Rectal smooth muscle tissue (tissue), 1 donor: ENCODE results near the gene ADAMTS17.

Experiments used
- H3K27ac ChIP-seq: one replicate; pipeline ENCODE4 v1.7.0; 2013; ENCODE audit warnings: low read depth, low read length, inconsistent platforms
- H3K27me3 ChIP-seq: one replicate; pipeline ENCODE4 v1.7.0; 2013; ENCODE audit warnings: low read length; ENCODE audit not compliant: control insufficient read depth, insufficient read depth
- H3K36me3 ChIP-seq: one replicate; pipeline ENCODE4 v1.7.0; 2013; ENCODE audit warnings: low read length; ENCODE audit not compliant: control insufficient read depth, insufficient read depth
- H3K4me1 ChIP-seq: one replicate; pipeline ENCODE4 v1.7.0; 2013; ENCODE audit warnings: low read length; ENCODE audit not compliant: control insufficient read depth, insufficient read depth
- H3K4me3 ChIP-seq: one replicate; pipeline ENCODE4 v1.7.0; 2013; ENCODE audit warnings: low read length
- H3K9ac ChIP-seq: one replicate; pipeline ENCODE4 v1.7.0; 2013; ENCODE audit warnings: low read length

The ADAMTS17 gene

GRCh38 chr15:100229181-100230163 is 112.3 kb downstream of the ADAMTS17 start:
- H3K36me3 ChIP-seq = no peaks in the 10 kb centered on the region
- H3K4me1 ChIP-seq = no peaks in the 10 kb centered on the region
- H3K9ac ChIP-seq = no peak overlapping the region
- no peak overlapping the region for H3K27ac ChIP-seq
- no peaks in the 10 kb centered on the region for H3K27me3 ChIP-seq
- no peak overlapping the region for H3K4me3 ChIP-seq

GRCh38 chr15:100227781-100228180 is 114.0 kb downstream of the ADAMTS17 start:
- Histone ChIP-seq H3K27ac (no peak overlapping the region), H3K9ac (no peak overlapping the region), H3K4me1 (no peaks in the 10 kb centered on the region), H3K36me3 (no peaks in the 10 kb centered on the region), H3K4me3 (no peak overlapping the region), H3K27me3 (no peaks in the 10 kb centered on the region)

GRCh38 chr15:100226107-100226506 is 115.7 kb downstream of the ADAMTS17 start:
- H3K27ac ChIP-seq = no peak overlapping the region
- no peaks in the 10 kb centered on the region for H3K36me3 ChIP-seq
- no peak overlapping the region for H3K4me3 ChIP-seq

GRCh38 chr15:100224206-100225185 is 117.3 kb downstream of the ADAMTS17 start:
- H3K36me3 ChIP-seq = no peaks in the 10 kb centered on the region
- H3K4me1 ChIP-seq = no peaks in the 10 kb centered on the region
- H3K27ac ChIP-seq = no peak overlapping the region
- H3K9ac ChIP-seq = no peak overlapping the region
- no peaks in the 10 kb centered on the region for H3K27me3 ChIP-seq
- H3K4me3 ChIP-seq = no peak overlapping the region

More at GRCh38 chr15:100226107-100226506, 115.7 kb downstream of the ADAMTS17 start:
- H3K9ac ChIP-seq = no peak overlapping the region
- no peaks in the 10 kb centered on the region for H3K4me1 ChIP-seq
- no peaks in the 10 kb centered on the region for H3K27me3 ChIP-seq

- no peak overlapping the region for H3K9ac ChIP-seq
- H3K4me1 ChIP-seq = no peaks in the 10 kb centered on the region
- no peaks in the 10 kb centered on the region for H3K36me3 ChIP-seq
- no peaks in the 10 kb centered on the region for H3K27me3 ChIP-seq
- H3K4me3 ChIP-seq = no peak overlapping the region
- no peak overlapping the region for H3K27ac ChIP-seq
Observed at GRCh38 chr15:100222349-100222715, 119.4 kb downstream of the ADAMTS17 start.

GRCh38 chr15:100221471-100222348 is 120.1 kb downstream of the ADAMTS17 start:
- H3K4me1 ChIP-seq = no peaks in the 10 kb centered on the region
- H3K27me3 ChIP-seq = no peaks in the 10 kb centered on the region
- no peak overlapping the region for H3K9ac ChIP-seq
- H3K36me3 ChIP-seq = no peaks in the 10 kb centered on the region
- H3K4me3 ChIP-seq = no peak overlapping the region
- no peak overlapping the region for H3K27ac ChIP-seq

- Histone ChIP-seq H3K27ac (no peak overlapping the region), H3K4me1 (no peaks in the 10 kb centered on the region), H3K9ac (no peak overlapping the region), H3K36me3 (no peaks in the 10 kb centered on the region), H3K27me3 (no peaks in the 10 kb centered on the region), H3K4me3 (no peak overlapping the region)
Observed at GRCh38 chr15:100220058-100220768, 121.6 kb downstream of the ADAMTS17 start.

GRCh38 chr15:100218434-100218833 is 123.3 kb downstream of the ADAMTS17 start:
- Histone ChIP-seq H3K27ac (no peak overlapping the region), H3K36me3 (no peaks in the 10 kb centered on the region), H3K4me1 (no peaks in the 10 kb centered on the region), H3K4me3 (no peak overlapping the region), H3K9ac (no peak overlapping the region), H3K27me3 (no peaks in the 10 kb centered on the region)

GRCh38 chr15:100216182-100216581 is 125.6 kb downstream of the ADAMTS17 start:
- Histone ChIP-seq H3K4me3 (no peak overlapping the region), H3K36me3 (no peaks in the 10 kb centered on the region), H3K27me3 (no peaks in the 10 kb centered on the region), H3K27ac (no peak overlapping the region), H3K4me1 (peaks cover 6% of the 10 kb centered on the region), H3K9ac (no peak overlapping the region)

GRCh38 chr15:100215843-100216169 is 126.0 kb downstream of the ADAMTS17 start:
- Histone ChIP-seq H3K9ac (no peak overlapping the region), H3K4me3 (no peak overlapping the region), H3K4me1 (peaks cover 6% of the 10 kb centered on the region), H3K27ac (no peak overlapping the region), H3K36me3 (no peaks in the 10 kb centered on the region), H3K27me3 (no peaks in the 10 kb centered on the region)

GRCh38 chr15:100215031-100215842 is 126.5 kb downstream of the ADAMTS17 start:
- no peaks in the 10 kb centered on the region for H3K36me3 ChIP-seq
- no peak overlapping the region for H3K9ac ChIP-seq
- H3K4me3 ChIP-seq = no peak overlapping the region
- H3K27ac ChIP-seq = no peak overlapping the region
- no peaks in the 10 kb centered on the region for H3K27me3 ChIP-seq
- H3K4me1 ChIP-seq = peaks cover 6% of the 10 kb centered on the region
